KBM-7 (cell line): ENCODE data around the gene PPP6R2.

Experiments used
- DNase-seq: peaks from one replicate; pipeline ENCODE4 v3.0.0-alpha.2; 2015
- in situ Hi-C: fragments of 300-500 bp; cut with MboI; formaldehyde crosslinking; loops from 2 replicates; pipeline ENCODE4 v1.14.3; 2020; ENCODE audit warnings: low sequenced_read_pairs, low pct_unique_long_range_greater_than_20kb, mixed read lengths

PPP6R2 gene

GRCh38 chr22:50454556-50455075, 111.5 kb downstream of the PPP6R2 start:
- in situ Hi-C loops = no loop called here
- no peak for DNase-seq

GRCh38 chr22:50455201-50455600, 112.1 kb downstream of the PPP6R2 start:
- in situ Hi-C loops = no loop called here
- no peak for DNase-seq

GRCh38 chr22:50456026-50456425, 112.9 kb downstream of the PPP6R2 start:
- DNase-seq = no peak
- in situ Hi-C loops = no loop called here

DNA sequence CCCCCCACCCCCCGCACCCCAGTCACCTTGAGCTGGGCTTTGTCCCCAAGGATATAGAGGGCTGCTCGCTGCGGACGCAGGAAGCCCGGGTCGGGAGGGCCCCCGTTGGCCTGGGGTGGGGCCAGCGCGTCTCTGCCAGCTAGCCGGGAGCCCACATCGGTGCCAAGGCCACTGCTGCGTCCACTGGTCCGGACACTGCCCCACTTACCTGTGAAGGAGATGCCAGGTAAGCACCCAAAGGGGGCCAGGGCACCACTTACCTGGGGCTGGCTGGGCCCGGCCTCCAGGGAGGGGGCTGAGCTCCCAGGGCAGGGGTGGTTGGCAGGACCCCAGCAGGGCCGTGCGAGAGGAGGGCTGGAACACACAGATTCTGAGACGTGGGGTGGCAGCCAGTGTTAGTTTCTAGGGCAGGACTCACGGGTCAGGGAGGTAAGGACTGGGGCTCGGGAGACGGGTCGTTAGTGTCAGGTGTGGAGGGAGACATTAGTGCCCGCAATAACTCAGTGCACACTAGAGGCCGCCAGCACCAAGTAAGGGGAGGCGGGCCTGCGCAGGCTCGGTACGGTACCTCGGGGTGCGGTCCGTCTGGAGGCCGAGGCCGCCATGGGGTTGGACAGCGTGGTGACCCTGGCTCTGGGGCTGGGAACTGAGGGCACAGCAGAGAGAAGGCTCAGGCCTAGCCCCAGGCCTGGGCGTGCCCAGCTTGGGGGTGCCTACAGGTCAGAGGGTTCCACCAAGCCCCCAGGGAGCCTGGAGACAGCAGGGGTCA, 113.5 kb downstream of the PPP6R2 start:
- no peak for DNase-seq
- in situ Hi-C loops = no loop called here

DNA sequence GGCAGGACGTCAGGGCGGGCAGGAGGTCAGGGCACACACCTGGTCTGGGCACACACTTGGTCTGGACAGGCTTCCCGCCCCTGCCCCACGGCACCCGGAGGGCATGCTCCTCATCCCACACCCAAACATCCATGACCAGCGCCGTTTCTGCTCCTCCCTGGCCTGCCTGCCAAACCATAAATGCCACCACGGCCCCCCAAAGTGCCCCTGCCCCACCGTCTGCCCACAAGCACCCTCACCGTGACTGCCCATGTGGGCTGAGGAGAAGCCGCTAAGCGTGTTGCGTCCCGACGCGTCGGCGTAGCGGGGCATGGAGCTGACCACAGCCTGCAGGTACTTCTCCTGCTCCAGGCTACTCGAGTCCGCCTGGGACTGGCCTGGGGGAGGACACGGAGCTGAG, 115.9 kb downstream of the PPP6R2 start:
- no peak for DNase-seq
- in situ Hi-C loops = no loop called here

DNA sequence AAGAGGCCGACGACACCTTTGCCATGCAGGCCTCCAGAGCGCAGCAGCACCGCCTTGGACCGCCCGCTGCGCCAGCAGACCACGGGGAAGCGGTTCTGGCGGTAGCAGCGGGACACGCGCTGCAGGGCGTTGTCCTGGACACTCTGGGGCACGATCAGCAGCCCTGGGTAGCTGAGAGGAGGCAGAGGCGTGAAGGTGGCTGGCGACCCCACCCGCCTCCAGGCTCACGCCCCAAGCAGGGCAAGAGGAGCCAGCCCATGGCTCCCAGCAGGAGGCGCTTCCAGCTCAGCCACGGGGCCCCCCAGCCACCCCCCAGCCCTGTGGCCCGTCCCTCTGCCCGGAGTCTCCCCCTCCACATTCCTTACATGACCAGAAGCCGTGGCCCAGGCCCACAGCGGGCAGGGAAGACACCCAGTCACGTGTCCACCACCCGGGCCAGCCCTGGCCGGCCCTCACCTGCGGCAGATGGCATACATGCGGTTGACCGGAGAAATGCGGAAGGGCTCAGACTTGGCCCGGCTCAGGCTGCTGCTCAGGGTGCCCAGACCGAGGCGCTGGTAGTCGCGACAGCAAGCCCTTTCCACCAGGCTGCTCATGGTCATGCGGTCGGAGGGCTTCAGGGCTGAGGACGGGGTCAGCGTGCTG, 116.5 kb downstream of the PPP6R2 start:
- in situ Hi-C loops = no loop called here
- DNase-seq = no peak

- DNase-seq = no peak
- in situ Hi-C loops = no loop called here
These were observed 117.8 kb downstream of the PPP6R2 start for GRCh38 chr22:50460938-50461337.

GRCh38 chr22:50461536-50461935, 118.4 kb downstream of the PPP6R2 start:
- DNase-seq = no peak
- in situ Hi-C loops = no loop called here

- in situ Hi-C loops = no loop called here
- DNase-seq = no peak
These were observed 118.9 kb downstream of the PPP6R2 start for GRCh38 chr22:50461979-50462540.

- in situ Hi-C loops = no loop called here
These were observed 120.2 kb downstream of the PPP6R2 start for GRCh38 chr22:50463188-50463900.

DNA sequence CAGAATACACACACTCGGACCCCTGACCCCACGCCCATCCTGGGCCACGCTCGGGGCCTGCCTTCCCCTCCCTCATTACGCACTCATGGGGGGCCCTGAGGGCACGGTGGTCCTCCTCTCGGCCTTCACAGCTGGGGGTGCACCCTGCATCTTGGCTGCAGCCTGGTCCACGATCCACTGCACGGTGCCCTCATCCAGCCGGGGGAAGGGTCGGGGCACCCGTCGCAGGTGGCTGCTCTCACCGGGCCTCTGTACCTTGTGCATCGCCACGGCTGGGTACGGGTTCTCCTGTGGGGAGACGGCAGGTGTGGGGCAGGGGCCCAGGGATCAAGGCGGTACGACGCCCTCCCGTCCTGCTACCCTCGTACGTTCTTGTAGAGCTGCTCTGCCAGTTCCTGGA, 121.3 kb downstream of the PPP6R2 start:
- in situ Hi-C loops = no loop called here
- no peak for DNase-seq

More at GRCh38 chr22:50463188-50463900, 120.2 kb downstream of the PPP6R2 start:
- DNase-seq = no peak

- no peak for DNase-seq
- in situ Hi-C loops = no loop called here
These were observed 122.2 kb downstream of the PPP6R2 start for GRCh38 chr22:50465066-50465930.

DNA sequence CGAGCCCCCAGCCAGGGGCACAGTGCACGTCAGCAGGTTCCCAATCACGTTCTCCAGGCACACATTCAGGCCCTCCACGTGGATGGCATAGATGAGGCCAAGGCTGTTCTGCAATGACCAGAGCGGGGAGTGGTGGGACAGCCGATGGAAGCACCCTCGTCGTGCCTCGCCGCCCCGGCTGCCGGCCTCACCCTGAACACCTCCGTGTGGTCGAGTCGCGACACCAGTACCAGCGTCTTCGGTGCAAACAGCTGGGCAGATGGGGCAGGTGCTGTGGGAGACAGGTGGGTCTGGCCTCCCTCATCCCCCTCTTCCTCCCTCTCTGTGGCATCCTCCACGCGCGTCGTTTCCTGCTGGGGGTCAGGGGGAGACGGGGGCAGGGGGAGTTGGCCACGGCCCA, 124.2 kb downstream of the PPP6R2 start:
- in situ Hi-C loops = no loop called here
- DNase-seq = no peak

GRCh38 chr22:50467773-50468440, 124.8 kb downstream of the PPP6R2 start:
- in situ Hi-C loops = no loop called here

DNA sequence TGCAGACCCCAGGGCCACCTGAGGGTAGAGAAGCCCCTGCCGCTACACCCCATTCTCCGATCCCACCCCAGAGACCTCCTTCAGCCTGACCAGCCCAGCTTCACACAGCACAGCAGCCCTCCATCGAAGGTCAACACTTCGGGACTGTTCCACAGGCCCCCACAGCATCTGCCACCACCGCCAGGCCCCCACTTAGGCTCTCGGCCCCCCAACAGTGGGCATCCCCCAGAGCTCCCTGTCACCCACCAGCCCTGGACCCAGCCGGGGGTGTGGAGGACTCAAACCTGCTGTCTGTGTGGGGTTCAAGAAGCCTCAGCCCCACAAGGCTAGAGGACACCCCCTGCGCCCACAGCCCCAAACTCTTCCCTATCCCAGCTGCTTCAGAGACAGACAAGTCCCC, 125.5 kb downstream of the PPP6R2 start:
- in situ Hi-C loops = no loop called here
- DNase-seq = no peak

More at GRCh38 chr22:50467773-50468440, 124.8 kb downstream of the PPP6R2 start:
- DNase-seq = no peak

DNA sequence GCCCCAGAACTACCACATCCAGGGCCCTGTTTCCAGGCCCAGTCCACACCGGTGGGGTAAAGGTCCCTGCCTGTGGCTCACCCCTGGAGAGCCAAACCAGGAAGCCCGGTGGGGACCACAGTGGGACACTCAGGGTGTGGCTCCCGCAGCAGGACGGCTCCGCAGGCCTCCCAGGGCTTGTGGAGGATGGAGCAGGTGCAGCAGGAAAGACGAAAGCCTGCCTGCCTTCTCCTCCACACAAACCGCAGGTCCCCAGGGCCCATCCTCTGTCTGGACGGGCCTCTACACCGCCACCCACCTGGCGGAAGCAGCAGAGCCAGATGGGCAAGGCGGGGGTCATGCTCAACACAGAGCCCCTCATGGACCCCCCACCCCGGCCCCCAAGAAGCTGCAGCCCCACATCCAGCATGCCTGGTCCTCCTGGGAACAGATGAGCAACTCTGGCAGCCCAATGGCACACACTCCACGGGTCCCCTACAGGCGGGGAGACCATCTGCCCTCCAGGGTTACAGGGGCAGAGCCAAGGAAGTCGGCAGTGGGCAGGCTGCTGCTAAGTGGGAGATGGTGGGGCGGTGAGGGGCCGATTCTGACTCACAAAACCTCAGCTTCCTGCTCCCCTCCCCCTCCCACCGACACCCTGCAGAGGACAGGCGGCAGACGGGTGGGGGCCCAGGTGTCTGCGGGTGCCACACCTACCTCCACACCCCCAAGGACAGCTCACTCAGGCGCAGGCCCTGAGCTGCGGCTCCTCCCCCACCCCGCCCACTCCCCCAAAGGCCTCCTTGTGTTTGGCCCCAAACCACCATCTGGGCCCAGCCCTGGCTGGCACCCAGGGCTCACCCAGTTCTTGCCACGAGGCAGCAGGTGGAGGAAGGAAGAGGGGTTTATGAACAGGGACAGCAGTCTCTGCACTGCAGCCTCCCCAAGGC, 126.5 kb downstream of the PPP6R2 start:
- in situ Hi-C loops = no loop called here
- DNase-seq = peak; percentile 94

DNA sequence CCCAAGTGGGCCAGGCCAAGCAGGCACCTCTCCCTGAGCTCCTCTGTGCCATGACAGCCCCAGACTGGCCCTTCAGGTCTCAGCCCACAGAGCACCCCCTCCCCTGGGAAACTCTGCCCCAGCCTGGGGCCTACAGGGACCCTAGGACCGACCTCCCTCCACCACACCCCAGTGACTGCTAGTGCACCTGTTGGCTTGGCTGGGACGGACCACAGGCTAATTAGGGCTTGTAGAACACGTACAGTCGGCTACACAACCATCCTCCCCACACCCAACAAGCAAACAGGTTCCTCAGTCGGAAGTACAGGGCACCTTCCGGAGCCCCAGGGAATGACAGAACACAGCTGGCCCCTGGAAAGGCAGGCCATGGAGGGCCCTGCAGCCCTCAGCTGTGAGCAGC, 127.4 kb downstream of the PPP6R2 start:
- no peak for DNase-seq

More for the DNA sequence above, 127.4 kb downstream of the PPP6R2 start:
- in situ Hi-C loops = no loop called here
